AG10803 (cell line): ENCODE measurements around the gene ANKS1B.

ENCODE experiments used
- DNase-seq: peaks from one replicate; pipeline ENCODE4 v3.0.0; 2010; ENCODE audit warnings: low read depth
- H3K4me3 ChIP-seq: 2 replicates; pipeline ENCODE4 v1.5.1; 2011; ENCODE audit warnings: mild to moderate bottlenecking, low read length, control low read depth
- CTCF ChIP-seq: conservative IDR thresholded peaks from 2 replicates; pipeline ENCODE4 v1.5.1; 2011; ENCODE audit warnings: mild to moderate bottlenecking, low read length, control low read depth, inconsistent platforms

Gene ANKS1B

DNA sequence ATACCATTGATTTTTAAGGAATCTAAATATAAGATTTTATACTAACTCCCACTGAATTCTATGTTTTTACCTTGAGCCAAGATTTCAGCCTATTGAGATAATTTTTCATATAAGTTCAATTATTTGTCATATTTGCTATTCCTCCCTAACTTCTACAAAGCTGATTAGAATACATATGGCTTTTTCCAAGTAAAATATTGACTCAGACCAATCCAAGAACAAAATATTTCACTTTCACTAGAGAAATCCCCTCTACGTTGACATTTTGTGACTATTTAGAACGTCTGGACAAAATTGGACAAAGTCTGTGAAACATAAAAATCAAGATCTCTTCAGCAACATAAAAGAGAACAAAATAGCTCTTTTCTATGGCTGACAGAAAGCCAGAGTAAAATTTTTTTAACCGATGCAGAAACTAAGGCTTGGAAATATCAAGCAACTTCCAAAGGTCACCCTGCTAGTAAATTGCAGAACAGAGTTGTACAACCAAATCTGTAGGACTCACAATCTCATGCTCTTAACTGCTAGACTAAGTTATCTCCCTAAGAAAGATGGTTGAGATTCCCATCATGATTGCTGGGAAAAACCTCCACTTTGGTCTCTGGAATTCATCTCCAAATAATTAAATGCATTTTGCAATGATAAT, 219.1 kb downstream of the ANKS1B start:
- H3K4me3 ChIP-seq = no peak overlapping the region
- no peak for DNase-seq
- TF ChIP-seq CTCF = no peak

- TF ChIP-seq CTCF = no peak
- no peak for DNase-seq
- H3K4me3 ChIP-seq = no peak overlapping the region
Measured at GRCh38 chr12:99759444-99759843, 225.3 kb downstream of the ANKS1B start.

GRCh38 chr12:99758997-99759396, 225.7 kb downstream of the ANKS1B start:
- no peak for TF ChIP-seq CTCF
- no peak overlapping the region for H3K4me3 ChIP-seq
- DNase-seq = no peak

DNA sequence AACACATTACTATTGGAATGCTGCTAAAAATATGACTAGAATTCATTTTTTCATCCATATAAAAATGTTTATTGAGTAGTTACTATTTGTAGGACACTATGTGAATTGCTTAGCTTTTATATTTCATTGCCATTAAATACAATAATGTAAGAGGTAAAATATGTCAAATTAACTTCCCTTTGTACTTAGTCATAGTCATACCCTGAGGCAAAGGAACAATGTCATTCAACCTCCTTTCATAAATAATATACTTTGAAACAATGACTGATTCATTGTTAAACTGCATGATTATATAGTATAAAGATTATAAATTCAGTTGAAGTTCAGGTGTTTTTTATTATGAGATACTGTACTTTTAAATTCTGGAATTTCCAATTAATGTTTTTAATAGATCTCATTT, 232.0 kb downstream of the ANKS1B start:
- H3K4me3 ChIP-seq = no peak overlapping the region
- no peak for DNase-seq
- no peak for TF ChIP-seq CTCF

DNA sequence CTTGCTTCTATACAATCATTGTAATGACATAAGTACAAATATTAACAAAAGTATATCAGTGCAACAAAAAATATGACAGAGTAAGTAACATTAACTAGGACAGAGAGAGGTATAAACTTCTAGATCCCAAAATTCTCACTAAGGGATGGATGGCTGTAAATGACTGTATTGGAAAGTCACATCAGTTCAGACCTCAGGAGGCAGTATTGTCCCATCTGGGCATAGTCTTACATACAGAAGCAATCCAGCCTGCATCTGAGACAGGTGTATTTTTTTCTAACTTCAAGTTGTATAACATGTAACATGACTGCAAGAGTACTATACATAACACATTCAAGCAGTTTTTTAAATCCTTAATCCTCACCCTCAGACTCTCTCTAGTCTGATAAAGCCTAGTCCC, 238.2 kb downstream of the ANKS1B start:
- no peak for DNase-seq
- TF ChIP-seq CTCF = no peak

DNA sequence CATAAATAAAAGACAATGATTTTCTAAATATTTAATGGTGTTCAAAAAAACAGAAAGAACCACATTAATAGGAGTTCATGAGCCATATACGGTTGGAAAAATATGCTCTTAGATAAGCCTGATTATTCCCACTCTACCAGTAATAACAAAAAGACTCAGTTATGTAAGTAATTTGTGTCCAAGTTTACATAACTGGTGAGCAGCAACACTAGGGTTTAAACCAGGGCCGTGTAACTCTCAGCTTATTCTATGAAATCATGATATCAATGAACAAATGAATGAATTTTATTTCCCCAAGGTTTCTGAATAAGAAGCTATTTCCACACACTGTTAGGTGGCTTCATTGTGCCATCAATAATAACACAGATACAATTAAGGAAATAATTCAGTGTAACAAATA, 238.8 kb downstream of the ANKS1B start:
- no peak for TF ChIP-seq CTCF
- no peak overlapping the region for H3K4me3 ChIP-seq
- no peak for DNase-seq

More for the DNA sequence above, 238.2 kb downstream of the ANKS1B start:
- no peak overlapping the region for H3K4me3 ChIP-seq

- H3K4me3 ChIP-seq = no peak overlapping the region
- DNase-seq = no peak
- no peak for TF ChIP-seq CTCF
Measured at GRCh38 chr12:99745121-99745520, 239.6 kb downstream of the ANKS1B start.
